ENCODE measurements around the gene NUP107. TPM values are rescaled to one million over a fixed set of nuclear protein-coding genes. Genes with fewer than 3 reads are reported as not detected.

Gene NUP107
- polyA plus RNA-seq, 3 donors from 2014 or later: 24.9 to 48.8 (median 42.3) TPM

- H3K9me3 Mint-ChIP-seq: no peaks in the 10 kb centered on the region
- H3K36me3 Mint-ChIP-seq: peaks cover 0 to 4% (median 0%) of the 10 kb centered on the region in 3 donors
- no peak for DNase-seq
- H3K4me3 Mint-ChIP-seq: no peak overlapping the region
- no peaks in the 10 kb centered on the region for H3K4me1 Mint-ChIP-seq
- no peak overlapping the region for H3K27ac Mint-ChIP-seq
- peaks cover 0 to 5% (median 2%) of the 10 kb centered on the region in 3 donors for H3K27me3 Mint-ChIP-seq (ENCODE audit: low read depth in 3 of 3)
These were observed 101.9 kb downstream of the NUP107 start for GRCh38 chr12:68788554-68789143.

GRCh38 chr12:68789144-68789878 lies 102.5 kb downstream of the NUP107 start:
- DNase-seq: no peak
- Mint-ChIP-seq H3K27ac (no peak overlapping the region), H3K36me3 (peaks cover 0 to 4% (median 0%) of the 10 kb centered on the region in 3 donors), H3K4me3 (no peak overlapping the region), H3K27me3 (ENCODE audit: low read depth in 3 of 3) (peaks cover 0 to 5% (median 2%) of the 10 kb centered on the region in 3 donors), H3K9me3 (no peaks in the 10 kb centered on the region), H3K4me1 (no peaks in the 10 kb centered on the region)

GRCh38 chr12:68790081-68790951 lies 103.5 kb downstream of the NUP107 start:
- H3K4me3 Mint-ChIP-seq: no peak overlapping the region
- H3K36me3 Mint-ChIP-seq: peaks cover 0 to 4% (median 0%) of the 10 kb centered on the region in 3 donors
- H3K27ac Mint-ChIP-seq: no peak overlapping the region
- H3K9me3 Mint-ChIP-seq: no peaks in the 10 kb centered on the region
- no peak for DNase-seq
- no peaks in the 10 kb centered on the region for H3K4me1 Mint-ChIP-seq
- H3K27me3 Mint-ChIP-seq (ENCODE audit: low read depth in 3 of 3): peaks cover 0 to 5% (median 2%) of the 10 kb centered on the region in 3 donors

GRCh38 chr12:68790952-68791234 lies 104.1 kb downstream of the NUP107 start:
- no peak for DNase-seq
- Mint-ChIP-seq H3K9me3 (no peaks in the 10 kb centered on the region), H3K4me3 (no peak overlapping the region), H3K36me3 (peaks cover 0 to 4% (median 0%) of the 10 kb centered on the region in 3 donors), H3K4me1 (no peaks in the 10 kb centered on the region), H3K27ac (no peak overlapping the region), H3K27me3 (ENCODE audit: low read depth in 3 of 3) (peaks cover 0 to 5% (median 2%) of the 10 kb centered on the region in 3 donors)

- H3K4me1 Mint-ChIP-seq: no peaks in the 10 kb centered on the region
- no peak for DNase-seq
- peaks cover 0 to 5% (median 3%) of the 10 kb centered on the region in 3 donors for H3K27me3 Mint-ChIP-seq (ENCODE audit: low read depth in 3 of 3)
- H3K36me3 Mint-ChIP-seq: peaks cover 0 to 4% (median 0%) of the 10 kb centered on the region in 3 donors
- no peak overlapping the region for H3K27ac Mint-ChIP-seq
- H3K4me3 Mint-ChIP-seq: no peak overlapping the region
- no peaks in the 10 kb centered on the region for H3K9me3 Mint-ChIP-seq
These were observed 105.2 kb downstream of the NUP107 start for GRCh38 chr12:68791897-68792481.

GRCh38 chr12:68792952-68793351 lies 106.2 kb downstream of the NUP107 start:
- Mint-ChIP-seq H3K4me1 (no peaks in the 10 kb centered on the region), H3K9me3 (no peaks in the 10 kb centered on the region), H3K27me3 (ENCODE audit: low read depth in 3 of 3) (peaks cover 0 to 5% (median 3%) of the 10 kb centered on the region in 3 donors), H3K27ac (no peak overlapping the region), H3K36me3 (peaks cover 0 to 4% (median 0%) of the 10 kb centered on the region in 3 donors), H3K4me3 (no peak overlapping the region)
- DNase-seq: peak; percentile 29 to 43 (median 35)

- Mint-ChIP-seq H3K4me1 (no peaks in the 10 kb centered on the region), H3K36me3 (peaks cover 0 to 4% (median 0%) of the 10 kb centered on the region in 3 donors), H3K4me3 (no peak overlapping the region), H3K27ac (peak overlapping the region in 1 of 6 donors; percentile 24), H3K9me3 (no peaks in the 10 kb centered on the region), H3K27me3 (ENCODE audit: low read depth in 3 of 3) (peaks cover 0 to 5% (median 3%) of the 10 kb centered on the region in 3 donors)
- no peak for DNase-seq
These were observed 106.7 kb downstream of the NUP107 start for GRCh38 chr12:68793436-68793835.

- peaks cover 0 to 2% (median 0%) of the 10 kb centered on the region in 3 donors for H3K36me3 Mint-ChIP-seq
- no peak overlapping the region for H3K4me3 Mint-ChIP-seq
- H3K27me3 Mint-ChIP-seq (ENCODE audit: low read depth in 3 of 3): peaks cover 0 to 5% (median 3%) of the 10 kb centered on the region in 3 donors
- no peaks in the 10 kb centered on the region for H3K9me3 Mint-ChIP-seq
- H3K4me1 Mint-ChIP-seq: no peaks in the 10 kb centered on the region
- peak overlapping the region in 2 of 6 donors; percentile 33 to 37 for H3K27ac Mint-ChIP-seq
- DNase-seq: no peak
These were observed 107.3 kb downstream of the NUP107 start for GRCh38 chr12:68793975-68794652.

- H3K4me3 Mint-ChIP-seq: no peak overlapping the region
- no peaks in the 10 kb centered on the region for H3K36me3 Mint-ChIP-seq
- DNase-seq: no peak
These were observed 108.0 kb downstream of the NUP107 start for GRCh38 chr12:68794653-68795251.

More at GRCh38 chr12:68794653-68795251, 108.0 kb downstream of the NUP107 start:
- Mint-ChIP-seq H3K4me1 (no peaks in the 10 kb centered on the region), H3K27me3 (ENCODE audit: low read depth in 3 of 3) (peaks cover 0 to 6% (median 1%) of the 10 kb centered on the region in 3 donors), H3K9me3 (no peaks in the 10 kb centered on the region), H3K27ac (no peak overlapping the region)

Other genes starting within 250 kb of the NUP107 start
- gene RAP1B, start 76.1 kb upstream of the NUP107 start, polyA plus RNA-seq: 1,000 to 10,000 TPM; 1,248 to 1,847 (median 1,256) TPM
- gene SLC35E3, start 59.2 kb downstream of the NUP107 start, polyA plus RNA-seq: 10 to 100 TPM in 2 of 3 donors, 1 to 10 TPM in 1; 5.2 to 13.5 (median 12.9) TPM
- 10 to 100 TPM; 18.2 to 33.5 (median 19.9) TPM for gene MDM2, start 121.2 kb downstream of the NUP107 start, polyA plus RNA-seq
- under 1 TPM in 2 of 3 donors, not detected in 1; 0.06 to 0.69 TPM for gene CPM, start 246.2 kb downstream of the NUP107 start, polyA plus RNA-seq

All from immature natural killer cell (primary cell).